NCI-H2107 (cell line): ENCODE measurements around the gene TMEM163.

ENCODE experiments used
- DNase-seq: peaks from one replicate; lab custom pipeline; 2025; lab: John Stamatoyannopoulos, UW

Gene TMEM163

DNA sequence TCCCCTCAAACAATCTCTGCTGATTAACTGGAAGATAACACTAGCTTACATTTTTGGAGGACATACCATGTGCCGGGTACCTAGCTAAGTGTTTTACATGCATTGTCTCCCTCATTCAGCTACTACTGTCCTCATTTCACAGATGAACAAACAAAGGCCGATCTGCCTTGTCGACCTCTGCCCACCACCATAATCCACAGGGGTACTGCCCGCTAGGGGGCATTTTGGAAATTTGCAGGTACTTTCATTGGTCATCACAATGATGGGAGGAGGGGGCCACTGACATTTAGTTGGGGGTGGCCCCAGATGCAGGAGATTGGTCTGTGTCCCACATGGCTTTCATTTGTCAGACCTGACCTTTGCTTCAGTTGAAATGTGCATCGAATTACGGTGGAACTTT is 3.9 kb upstream of the TMEM163 start:
- no peak for DNase-seq

DNA sequence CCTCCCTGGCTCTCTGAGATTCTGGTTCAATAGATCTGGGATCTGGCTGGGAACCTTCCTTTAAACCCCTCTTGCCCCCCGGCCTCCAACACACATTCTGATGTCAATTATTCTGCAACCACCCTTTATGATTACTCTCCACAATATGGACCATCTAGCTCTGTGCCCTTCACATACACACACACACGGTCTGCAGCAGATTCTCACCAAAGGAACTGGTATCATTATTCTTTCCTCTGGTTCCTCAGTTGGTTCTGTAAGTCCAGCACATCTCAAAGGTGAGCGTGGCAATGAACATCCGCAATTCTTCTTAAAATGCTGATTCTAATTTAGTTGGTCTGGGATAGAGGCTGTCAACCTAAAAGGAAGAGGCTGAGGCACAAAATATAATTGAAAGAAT is 2.8 kb upstream of the TMEM163 start:
- DNase-seq: no peak

DNA sequence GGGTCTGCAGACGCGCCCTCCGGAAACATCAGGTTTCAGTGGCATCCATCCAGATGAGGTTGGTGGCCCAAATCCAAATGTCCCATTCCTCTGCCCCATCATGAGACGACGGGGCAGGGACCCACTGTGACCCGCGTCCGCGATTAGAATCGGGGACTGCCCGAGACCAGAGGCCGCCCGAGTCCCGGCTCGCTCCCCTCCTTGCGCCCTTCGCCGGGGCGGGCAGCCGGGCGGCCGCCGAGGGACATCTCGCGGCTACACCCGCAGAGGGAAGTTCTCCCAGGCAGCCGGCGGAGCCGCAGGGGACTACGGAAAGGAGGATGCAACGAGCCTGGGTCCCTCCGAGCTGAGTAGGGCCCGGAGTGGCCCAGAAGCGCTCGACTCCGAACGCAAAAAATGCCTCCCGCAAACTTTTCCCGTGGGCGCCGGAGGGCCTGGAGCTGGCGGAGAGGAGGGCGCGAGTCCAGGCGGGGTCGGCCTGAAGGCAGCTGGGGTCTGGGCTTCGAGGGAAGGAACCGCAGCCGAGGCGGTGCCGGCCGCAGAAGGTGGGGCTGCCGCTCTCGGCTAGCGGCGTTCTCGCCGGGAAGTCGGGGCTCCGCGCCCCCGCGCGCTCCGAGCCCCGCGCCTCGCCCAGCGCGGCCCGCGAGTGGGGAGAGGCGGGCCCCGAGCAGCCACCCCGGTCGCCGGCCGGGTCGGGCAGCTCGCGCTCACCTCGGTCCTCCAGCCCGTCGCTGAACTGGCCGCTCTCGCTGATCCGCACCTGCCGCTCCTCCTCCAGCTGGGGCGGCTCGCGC is 580 bp downstream of the TMEM163 start:
- no peak for DNase-seq

DNA sequence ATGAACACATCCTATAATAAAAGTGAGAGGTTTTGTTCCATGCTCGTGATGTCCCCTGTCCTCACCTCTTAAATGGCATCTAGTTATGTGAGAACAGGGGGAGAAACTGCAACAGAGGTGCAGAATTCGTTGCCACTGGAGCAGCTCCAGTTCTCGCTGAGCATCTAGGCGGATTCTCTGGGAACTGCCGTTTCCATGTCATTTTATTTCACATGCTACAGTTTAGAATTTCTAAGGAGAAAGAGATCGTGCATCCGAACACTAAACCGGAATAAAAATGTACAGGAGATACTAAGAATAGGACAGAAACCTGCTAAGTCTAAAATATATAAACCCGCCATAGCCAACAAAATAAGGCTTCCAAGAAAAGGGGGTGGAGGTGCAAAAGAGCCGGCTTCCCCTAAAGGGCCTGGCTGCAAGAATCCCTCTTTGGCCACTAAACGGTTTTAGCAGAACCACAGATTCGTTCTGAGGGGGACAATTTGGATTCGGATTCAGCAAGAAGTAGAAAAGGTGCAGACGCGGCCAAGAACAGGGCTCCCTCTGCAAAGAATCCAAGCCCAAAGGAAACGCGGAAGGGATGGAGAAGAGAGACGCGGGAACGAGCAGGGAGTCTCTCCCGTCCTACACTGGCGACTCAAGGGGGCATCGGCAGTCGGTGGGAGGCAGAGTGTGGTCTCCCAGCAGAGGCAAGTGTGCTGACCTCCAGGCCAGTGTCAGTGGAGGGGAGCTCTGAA is 1.3 kb downstream of the TMEM163 start:
- no peak for DNase-seq

DNA sequence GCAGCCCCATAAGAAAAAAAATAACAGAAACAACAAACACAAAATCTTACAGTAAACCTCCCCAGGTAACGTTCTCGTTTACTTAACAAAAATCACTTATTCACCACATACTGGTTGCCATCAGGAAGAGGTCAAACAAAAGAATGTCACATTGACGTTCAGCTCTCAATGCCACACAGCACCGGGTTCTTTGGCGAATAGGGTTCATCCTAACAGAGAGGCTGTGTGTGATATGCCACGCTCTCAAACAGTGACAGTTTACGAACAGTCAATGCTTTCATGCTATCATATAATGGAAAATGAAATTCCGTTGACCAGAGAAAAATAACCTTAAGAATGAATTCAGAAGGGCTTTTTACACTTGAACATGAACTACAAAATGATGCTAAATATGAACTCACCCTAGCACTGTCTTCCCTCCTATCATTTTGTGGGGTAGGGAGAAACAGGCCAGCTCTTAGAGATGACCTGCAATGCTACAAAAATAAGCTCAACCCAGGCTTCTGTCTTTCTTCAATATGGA is 2.0 kb downstream of the TMEM163 start:
- DNase-seq: no peak

DNA sequence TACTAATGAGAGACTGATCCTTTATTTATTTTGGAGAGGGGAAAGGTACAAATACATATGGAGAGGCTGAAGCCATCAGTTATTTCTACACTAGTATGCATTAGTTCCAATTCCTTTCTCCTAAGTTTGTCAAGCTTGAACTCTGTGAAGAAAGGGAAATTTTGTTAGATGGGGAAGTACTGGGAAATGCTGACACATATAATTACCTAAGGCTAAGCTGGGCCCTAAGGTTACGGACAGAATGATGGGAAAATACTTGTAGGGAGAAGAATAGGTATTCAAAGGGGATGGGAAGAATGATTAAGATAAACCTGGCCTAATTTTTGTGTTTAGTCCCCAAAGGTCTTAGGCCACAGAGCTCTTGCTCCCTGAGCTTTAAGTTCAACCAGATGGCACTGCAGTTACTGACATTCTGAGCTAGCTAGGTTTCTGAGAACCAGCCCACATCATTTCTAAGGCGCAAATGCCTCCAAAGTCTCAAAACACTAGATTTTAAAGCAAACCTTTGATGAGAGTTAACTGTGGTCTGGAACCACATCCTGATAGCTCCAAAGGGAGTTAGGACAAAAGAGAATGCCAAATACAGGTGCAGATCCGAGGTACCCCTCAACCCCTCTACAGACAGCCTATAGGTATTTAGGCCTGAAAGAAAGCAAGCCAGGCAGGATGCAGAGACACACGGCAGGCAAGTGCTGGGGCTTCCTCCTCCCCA is 2.7 kb downstream of the TMEM163 start:
- DNase-seq: no peak

DNA sequence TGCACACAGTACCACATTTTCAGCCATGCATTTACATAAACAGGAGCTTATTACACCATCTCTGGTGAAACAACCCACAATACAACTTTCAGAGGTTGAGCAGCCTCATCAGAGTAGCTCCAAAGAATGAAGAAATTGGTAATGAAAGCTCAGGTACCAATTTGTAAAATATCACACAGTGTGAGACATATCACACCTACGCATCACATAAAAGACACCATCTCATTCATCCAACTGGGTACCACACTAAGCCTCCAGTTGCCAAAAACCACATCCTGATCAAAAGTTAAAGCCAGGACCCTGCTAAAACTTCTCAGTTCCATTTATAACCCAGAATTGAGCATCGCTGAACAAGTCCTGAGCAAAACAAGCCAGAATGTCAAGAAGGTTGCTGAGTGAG is 4.6 kb downstream of the TMEM163 start:
- DNase-seq: no peak

DNA sequence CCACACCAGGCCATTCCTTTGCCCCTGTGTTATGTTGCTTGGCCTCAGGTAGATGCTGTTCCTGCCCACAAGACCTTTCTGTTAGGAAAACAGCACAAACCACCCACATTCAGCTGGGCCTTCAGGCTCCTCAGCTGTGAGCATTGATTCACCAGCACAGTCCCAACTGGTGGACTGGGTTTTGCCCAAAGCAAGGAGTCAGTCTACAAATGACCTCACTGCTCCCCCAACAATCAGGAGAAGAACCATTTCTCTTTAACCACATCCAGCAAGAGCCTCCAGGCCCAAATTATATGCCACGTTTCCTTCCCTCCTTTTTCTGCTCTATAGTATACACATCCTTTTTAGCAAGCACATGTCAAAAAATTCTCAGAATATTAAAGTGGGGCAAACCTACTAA is 5.2 kb downstream of the TMEM163 start:
- no peak for DNase-seq

DNA sequence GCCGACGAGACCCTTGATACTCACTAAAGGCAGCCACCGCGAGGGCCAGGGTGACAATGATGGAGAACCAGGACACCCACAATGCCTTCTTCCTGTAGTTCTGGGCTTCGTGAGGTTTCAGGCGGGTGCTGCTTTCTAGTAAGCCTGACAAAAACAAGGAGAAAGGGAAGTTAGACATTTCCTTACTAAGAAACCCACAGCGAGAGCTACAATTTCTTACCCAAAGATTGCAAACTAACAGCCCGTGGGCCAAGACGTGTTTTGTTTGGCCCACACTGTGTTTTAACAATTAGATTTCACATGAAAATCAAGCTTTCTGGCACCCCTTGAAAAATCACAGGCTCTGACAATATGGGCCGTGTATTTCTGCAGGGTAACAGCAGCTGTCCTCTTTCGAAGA is 5.6 kb downstream of the TMEM163 start:
- DNase-seq: no peak

DNA sequence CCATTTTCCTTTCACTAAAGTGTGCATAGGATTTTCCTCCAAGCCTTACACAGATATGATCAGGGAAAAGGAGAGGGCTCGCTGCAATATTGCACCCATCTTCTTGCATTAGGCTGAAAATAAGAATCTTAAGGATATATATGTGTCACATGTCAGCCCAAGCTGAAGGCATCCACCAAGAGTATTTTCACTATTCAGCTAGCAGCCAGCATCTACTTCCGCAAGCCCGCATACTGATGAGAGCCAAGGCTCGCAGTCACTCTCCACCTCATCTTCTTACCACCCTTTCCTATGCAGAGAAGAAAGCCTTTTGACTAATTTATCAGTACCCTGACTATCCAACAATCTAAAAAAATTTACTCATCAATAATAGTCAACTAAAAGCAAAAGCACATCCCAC is 6.1 kb downstream of the TMEM163 start:
- no peak for DNase-seq

DNA sequence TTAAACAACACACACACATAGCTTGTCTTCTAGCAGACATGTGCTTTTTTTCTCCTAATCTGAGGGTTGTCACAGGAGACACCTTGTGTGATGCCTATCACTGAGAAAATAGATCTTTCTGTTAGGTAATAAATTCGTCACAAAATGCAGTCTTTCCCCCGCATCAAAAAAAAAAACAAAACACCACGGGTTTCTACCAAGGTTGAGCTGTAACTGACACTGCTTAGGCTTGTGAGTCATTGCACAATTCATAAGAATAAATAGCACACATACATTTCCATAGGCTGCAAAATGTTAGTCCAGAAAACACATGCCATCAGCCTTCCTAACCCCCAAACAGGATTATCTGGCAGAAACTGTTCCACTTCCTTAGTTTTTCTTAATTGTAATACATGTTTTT is 6.5 kb downstream of the TMEM163 start:
- no peak for DNase-seq

DNA sequence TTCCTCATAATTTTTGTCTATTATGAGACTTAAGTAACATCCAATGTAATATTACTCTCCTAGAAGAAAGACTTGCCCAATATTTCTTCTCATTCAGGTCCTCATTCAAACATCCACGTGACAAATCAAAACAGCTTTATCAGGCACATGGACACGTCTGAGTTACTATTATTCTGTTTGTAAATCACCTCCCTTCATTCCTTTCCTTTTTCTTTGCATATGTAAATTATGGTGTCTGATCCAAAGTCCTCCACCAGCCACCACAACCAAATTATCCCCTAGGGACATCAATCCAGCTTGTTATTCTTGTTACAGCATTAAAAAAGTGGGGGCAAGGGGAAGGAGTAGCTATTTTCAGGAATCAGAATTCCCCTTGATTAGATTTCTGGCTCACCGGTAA is 7.1 kb downstream of the TMEM163 start:
- DNase-seq: no peak

DNA sequence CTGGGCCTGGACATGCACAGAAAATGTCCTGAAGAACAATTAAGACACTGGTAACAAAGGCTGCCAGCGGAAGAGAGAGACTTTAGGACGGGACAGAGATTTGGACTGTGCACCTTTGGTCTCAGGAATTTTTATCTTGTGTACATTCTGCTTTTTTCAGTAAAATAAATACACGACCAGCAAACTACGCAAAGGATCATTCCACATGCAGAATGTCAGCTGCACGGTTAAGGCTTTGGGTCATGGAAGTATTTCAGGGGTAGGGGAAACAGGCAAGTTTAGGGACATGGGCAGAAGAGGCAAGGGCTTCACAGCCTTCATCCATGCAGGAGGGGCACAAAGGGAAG is 11.5 kb downstream of the TMEM163 start:
- DNase-seq: no peak

DNA sequence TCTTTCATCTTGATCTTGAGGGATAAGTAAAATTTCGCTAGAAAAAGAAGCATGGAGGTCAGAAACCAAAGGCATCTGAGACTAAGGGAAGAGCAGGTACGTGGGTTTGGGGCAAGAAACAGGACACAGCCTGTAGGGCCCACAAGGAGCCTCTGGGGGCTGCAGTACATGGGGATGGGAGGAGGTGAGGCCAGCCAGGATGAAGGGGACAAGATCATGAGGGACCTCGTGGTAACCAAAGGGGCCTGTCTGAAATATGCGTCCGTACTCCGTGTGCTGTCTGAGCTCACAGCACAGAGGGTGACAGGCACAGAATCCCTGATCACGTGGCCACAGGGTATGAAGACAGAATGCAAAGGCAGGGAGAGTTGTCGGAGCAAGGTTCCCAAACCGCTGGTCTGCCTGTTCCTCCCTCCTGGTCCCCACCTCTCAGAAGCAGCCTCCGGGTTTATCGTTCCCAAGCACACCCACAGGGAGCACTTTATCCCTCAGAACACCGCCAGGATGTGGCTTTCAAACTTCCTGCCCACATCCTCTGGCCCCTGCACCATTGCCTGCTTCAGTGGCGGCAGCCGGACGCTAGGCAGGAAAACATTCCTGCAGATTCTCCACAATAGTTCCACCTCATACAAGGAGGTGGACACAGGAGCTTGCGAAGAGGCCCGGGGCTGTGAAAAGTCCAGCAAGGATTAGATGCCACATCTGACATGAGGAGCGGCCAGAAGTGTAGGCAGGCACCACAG is 12.0 kb downstream of the TMEM163 start:
- DNase-seq: no peak

DNA sequence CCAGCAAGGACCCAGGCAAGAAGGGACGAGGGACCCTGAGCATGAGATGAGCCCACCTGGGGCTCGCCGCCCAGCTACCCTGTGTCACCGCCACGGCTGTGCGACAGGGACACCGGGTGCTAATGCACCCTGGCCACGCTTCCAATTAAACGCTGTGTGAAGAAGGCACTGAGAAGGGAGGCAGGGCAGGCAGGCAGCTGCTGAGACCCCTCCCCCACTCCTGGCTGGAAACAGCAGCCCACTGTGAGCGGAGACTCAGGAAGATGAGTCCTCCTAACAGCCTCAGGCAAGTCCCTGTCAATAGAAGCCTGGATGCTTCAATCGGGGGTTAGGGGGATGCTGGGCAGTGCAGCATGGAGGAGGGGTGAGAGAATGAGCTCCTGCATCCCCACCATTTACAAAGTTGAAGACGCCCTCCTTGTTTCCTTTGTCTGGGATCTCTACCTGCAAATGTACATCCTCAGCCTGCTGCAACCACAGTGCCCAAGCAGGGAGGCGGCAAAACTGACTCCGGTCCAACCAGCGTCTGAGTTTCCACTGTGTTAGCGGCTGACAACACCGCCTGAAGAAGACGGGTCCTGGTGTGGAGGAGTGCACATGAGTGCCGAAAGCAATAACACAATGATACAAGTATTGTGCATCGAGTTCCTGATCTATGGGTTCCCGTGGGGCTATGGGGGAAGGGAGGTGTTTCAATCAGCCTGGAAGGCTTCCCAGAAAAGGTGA is 12.8 kb downstream of the TMEM163 start:
- no peak for DNase-seq

DNA sequence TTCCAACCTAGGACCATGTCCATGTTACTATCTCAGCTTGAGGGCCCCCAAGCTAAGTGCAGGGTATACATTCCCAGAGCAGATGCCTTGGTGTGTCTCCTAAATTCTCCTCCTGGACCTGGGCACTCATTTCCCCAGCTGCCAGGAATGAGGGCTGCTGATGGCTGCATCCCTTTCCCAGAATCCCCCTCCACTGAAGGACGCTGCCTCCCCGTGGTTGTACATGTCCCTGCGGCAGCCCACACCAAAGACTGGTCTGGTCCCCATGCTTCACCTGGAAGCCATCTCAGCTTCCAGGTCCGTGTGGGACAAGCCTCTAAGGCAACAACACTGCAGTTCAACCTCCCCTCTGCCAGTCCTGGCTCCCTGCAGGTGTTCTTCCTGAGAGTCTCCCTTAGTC is 14.6 kb downstream of the TMEM163 start:
- no peak for DNase-seq

DNA sequence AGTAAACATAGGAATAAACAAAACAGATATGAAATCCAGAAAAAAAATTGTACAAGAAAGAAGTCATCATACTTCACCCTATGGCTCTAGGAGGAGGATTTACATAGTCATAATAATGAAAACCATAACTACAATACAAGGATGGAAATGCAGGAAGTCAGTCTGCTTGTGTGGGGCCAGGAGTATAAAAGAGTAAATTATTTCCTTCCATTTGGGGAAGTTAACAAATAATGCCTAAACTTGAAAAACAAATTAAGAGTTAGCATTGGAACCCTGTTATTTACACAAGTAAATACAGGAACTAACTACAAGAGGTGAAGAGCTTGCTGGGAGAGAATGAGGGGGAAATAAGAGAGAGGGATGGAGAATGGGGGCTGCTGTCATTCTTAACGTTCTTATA is 15.4 kb downstream of the TMEM163 start:
- no peak for DNase-seq

DNA sequence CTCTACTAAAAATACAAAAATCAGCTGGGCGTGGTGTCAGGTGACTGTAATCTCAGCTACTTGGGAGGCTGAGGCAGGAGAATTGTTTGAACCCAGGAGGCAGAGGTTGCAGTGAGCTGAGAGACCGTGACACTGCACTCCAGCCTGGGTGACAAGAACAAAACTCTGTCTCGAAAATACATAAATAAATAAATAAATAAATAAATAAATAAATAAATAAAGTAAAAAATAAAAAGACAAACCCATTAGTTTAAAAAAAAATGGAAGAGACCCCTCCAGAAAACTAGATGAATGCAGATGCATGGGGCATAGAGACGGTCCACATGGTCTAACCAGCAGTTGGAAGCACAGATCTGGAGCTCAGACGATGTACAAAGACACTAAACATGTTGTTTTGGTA is 18.1 kb downstream of the TMEM163 start:
- DNase-seq: no peak

DNA sequence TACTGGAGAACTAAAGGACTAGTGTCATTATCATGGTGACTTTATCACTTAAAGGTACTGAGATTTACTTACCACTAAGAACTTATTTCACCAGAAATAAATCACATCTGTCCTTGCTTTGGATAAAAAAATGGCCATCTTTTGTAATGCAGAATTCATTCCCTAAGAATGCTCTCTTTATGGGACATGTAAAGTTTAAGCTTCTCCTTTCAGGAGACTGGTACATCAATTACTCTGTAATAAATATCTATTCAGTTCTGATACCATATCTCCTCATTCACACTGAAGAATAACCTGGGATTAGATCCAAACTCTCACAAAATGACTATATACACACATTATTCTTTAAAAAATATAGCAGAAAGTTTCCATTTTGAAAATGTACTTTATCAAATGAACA is 24.4 kb downstream of the TMEM163 start:
- no peak for DNase-seq

DNA sequence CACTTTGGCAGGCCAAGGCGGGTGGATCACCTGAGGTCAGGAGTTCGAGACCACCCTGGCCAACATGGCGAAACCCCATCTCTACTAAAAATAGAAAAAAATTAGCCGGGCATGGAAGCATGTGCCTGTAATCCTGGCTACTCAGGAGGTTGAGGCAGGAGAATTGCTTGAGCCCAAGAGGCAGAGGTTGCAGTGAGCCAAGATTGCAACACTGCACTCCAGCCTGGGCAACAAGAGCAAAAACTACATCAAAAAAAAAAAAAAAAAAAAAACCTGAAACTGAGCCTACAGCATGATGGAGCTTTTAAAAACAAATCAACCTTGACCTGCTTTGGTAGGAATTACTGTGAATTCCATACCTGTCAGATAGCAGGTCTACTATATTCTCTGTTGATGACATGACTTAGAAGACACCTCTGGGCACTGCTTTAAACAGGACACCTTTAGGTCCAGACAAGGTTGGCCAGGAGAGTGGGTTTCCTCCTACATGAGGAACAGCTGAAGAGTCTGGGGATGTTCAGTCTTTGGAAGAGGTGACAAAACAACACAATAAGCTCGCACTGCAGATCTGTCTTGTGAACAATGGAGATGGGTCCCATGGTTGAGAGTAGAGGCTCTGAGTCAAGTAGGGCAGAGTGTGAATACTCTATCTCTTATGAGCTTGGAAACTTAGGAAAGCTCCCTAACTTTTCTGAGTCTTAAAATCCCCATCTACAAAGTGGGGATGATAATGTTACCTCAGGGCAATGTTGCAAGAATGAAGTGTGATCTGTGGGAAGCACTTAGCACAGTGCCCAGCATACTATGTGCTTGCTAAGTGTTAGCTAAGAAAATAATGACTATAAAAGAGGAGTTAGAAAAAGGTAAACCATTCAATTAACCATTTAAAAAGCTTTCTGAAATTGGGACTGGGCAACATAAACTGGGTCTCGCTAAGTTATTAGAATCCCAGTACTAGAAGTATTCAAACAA is 25.2 kb downstream of the TMEM163 start:
- DNase-seq: no peak
